Measurements from ENCODE around the gene COLEC11.

The COLEC11 gene

GRCh38 chr2:3594493-3595281 lies at the start of gene COLEC11:
COLEC11 (plus strand) TSS chr2:3595112; CDS start chr2:3604341, 9,229 bp downstream.
- TF ChIP-seq, protein P1, sequence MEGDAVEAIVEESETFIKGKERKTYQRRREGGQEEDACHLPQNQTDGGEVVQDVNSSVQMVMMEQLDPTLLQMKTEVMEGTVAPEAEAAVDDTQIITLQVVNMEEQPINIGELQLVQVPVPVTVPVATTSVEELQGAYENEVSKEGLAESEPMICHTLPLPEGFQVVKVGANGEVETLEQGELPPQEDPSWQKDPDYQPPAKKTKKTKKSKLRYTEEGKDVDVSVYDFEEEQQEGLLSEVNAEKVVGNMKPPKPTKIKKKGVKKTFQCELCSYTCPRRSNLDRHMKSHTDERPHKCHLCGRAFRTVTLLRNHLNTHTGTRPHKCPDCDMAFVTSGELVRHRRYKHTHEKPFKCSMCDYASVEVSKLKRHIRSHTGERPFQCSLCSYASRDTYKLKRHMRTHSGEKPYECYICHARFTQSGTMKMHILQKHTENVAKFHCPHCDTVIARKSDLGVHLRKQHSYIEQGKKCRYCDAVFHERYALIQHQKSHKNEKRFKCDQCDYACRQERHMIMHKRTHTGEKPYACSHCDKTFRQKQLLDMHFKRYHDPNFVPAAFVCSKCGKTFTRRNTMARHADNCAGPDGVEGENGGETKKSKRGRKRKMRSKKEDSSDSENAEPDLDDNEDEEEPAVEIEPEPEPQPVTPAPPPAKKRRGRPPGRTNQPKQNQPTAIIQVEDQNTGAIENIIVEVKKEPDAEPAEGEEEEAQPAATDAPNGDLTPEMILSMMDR (conservative IDR thresholded peaks at IDR 0.05): no peak
- H3K27ac ChIP-seq: no peak within 1 kb of the TSS

DNA sequence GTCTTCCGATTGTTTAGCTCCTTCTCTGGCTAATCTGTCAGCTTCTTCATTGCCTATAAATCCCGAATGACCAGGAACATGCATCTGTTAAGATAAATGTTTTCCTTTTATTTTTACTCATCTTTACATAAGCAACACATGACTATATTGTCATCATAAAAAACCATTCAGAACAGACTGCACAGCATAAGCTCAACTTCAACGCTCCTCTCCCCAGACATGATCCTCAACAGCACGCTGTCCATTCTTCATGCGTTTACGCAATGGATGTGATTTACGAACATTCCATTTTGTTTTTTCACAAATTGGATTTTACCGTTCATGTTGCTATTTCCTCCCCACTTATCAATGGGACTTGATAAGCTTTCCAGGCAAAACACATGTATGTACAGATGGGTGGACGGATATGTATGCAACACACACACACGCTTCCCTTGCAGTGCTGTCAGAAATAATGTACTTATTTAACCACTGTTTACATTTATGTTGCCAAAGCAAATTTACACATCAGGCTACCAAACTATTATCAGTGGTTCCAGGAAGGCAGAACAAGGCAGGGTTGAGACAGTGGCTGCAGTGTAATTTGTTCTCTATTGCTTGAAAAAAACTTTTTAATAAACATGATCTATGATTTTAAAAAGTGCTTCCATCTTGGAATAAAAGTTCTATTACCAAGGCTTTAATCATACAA lies 49.0 kb upstream of the COLEC11 start:
- peak overlapping the region; percentile 83 for H3K27ac ChIP-seq
- TF ChIP-seq, protein P1 (conservative IDR thresholded peaks at IDR 0.05): no peak

- peak overlapping the region; percentile 83 for H3K27ac ChIP-seq
- TF ChIP-seq, protein P1 (conservative IDR thresholded peaks at IDR 0.05): no peak
Measured at GRCh38 chr2:3547915-3548314, 47.0 kb upstream of the COLEC11 start.

- TF ChIP-seq, protein P1 (conservative IDR thresholded peaks at IDR 0.05): no peak
Measured at GRCh38 chr2:3553946-3554345, 41.0 kb upstream of the COLEC11 start.

GRCh38 chr2:3557639-3558204 lies 37.2 kb upstream of the COLEC11 start:
- peak overlapping the region; percentile 86 for H3K27ac ChIP-seq

More at GRCh38 chr2:3553946-3554345, 41.0 kb upstream of the COLEC11 start:
- H3K27ac ChIP-seq: no peak overlapping the region

GRCh38 chr2:3558205-3559014 lies 36.5 kb upstream of the COLEC11 start, which contains the start of gene RNASEH1:
RNASEH1 (minus strand) TSS chr2:3558333; CDS start chr2:3558260, 73 bp downstream.
- H3K27ac ChIP-seq: peak within 1 kb of the TSS; percentile 86
- TF ChIP-seq, protein P1 (conservative IDR thresholded peaks at IDR 0.05): no peak

More at GRCh38 chr2:3557639-3558204, 37.2 kb upstream of the COLEC11 start:
- TF ChIP-seq, protein P1 (conservative IDR thresholded peaks at IDR 0.05): no peak
